Measurements from ENCODE around the gene DDX52.

DNA sequence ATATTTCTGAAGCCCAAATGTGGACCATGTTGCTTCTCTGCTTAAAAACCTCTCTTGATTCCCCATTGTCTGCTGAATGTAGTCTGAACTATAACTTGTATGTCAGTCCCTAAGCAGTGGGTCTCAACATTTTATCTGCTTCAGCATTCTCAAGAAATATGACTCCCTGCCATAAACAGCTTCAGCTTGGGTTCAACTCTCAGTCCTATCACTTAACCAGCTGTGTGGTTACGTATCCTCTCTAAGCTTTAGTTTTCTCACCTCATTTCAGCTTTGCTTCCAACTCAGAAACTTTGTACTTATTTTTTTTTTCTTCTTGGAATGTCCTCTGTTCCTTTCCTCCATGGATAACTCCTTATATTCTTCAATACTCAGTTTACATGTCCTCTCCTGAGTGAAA lies 4.6 kb upstream of the DDX52 start:
- TF ChIP-seq EP300 (IDR thresholded peaks at IDR 0.05) = no peak
- TF ChIP-seq, protein P1, sequence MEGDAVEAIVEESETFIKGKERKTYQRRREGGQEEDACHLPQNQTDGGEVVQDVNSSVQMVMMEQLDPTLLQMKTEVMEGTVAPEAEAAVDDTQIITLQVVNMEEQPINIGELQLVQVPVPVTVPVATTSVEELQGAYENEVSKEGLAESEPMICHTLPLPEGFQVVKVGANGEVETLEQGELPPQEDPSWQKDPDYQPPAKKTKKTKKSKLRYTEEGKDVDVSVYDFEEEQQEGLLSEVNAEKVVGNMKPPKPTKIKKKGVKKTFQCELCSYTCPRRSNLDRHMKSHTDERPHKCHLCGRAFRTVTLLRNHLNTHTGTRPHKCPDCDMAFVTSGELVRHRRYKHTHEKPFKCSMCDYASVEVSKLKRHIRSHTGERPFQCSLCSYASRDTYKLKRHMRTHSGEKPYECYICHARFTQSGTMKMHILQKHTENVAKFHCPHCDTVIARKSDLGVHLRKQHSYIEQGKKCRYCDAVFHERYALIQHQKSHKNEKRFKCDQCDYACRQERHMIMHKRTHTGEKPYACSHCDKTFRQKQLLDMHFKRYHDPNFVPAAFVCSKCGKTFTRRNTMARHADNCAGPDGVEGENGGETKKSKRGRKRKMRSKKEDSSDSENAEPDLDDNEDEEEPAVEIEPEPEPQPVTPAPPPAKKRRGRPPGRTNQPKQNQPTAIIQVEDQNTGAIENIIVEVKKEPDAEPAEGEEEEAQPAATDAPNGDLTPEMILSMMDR (IDR thresholded peaks at IDR 0.05) = no peak

Measured in tibial nerve (tissue), 4 donors.